ENCODE data around the gene ASB18.

The ASB18 gene

DNA sequence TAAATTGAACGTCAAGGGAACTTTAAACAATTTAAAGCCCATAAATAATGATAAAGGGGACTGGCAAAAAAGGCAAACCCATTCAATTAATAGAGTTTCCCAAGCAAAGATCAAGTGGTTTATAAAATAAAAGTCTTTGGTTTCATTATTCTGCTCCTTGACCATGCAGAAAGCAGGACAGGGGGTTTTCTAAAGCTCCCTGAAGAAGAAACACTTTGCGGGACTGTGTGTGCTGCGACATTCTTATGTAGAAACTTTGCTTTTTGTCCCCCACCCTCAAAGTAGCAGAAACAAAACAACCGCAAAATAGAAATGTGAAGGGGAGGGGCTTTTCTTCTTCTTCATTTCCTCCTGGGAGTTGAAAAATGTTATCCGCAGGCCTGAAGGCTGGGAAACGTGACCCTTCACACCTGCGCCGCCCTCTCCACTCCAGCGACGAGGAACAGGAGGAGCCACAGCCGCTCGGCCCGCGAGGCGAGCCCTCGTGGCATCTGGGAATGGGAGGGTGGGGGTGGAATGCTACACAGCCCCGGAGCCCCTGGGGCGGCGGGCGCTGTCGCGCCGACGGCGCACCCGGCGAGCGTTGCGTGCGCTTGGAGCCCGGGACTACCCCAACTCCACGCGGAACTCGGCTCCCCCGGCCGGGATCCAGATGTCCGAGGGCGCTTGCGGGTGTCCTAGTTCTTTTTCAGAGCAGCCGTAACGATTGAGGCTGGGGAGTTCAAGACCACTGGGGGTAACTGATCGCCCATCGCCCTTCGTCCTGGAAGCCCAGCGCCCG is 91.8 kb downstream of the ASB18 start:
- TF ChIP-seq CTCF (conservative IDR thresholded peaks at IDR 0.05; ENCODE audit: low read depth, low read length), result no peak
- DNase-seq (ENCODE audit: low read depth), result no peak
- no peak overlapping the region for H3K4me3 ChIP-seq (ENCODE audit: low read length)

- no peak for TF ChIP-seq CTCF (conservative IDR thresholded peaks at IDR 0.05; ENCODE audit: low read depth, low read length)
- no peak for DNase-seq (ENCODE audit: low read depth)
Measured at GRCh38 chr2:236171680-236172254, 92.4 kb downstream of the ASB18 start.

DNA sequence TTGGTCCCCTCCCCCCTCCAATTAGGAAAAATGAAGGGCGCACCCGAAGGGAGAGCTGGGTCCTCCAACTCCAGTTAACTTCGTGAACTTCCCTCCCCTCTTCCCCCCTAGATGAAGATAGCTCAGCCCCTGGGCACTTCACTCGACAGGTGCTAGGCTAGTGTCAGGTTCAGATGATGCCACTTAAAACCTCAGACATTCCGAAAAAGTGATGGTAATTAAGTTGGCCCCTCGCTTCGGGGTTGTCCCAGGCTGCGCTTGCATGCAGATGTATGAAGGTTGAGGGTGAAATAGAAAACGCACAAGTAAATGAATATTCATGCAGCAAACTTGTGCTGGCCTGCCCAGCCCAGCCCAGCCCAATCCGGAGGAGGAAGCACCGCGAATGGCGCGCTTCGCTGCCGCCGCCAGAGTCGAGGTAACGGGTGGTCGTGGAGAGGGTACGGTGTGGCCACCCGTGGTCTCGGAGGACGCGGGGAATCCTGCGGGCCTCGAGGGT is 93.0 kb downstream of the ASB18 start:
- TF ChIP-seq CTCF (conservative IDR thresholded peaks at IDR 0.05; ENCODE audit: low read depth, low read length), result no peak
- DNase-seq (ENCODE audit: low read depth), result no peak
- H3K4me3 ChIP-seq (ENCODE audit: low read length), result no peak overlapping the region

More at GRCh38 chr2:236171680-236172254, 92.4 kb downstream of the ASB18 start:
- H3K4me3 ChIP-seq (ENCODE audit: low read length), result no peak overlapping the region

DNA sequence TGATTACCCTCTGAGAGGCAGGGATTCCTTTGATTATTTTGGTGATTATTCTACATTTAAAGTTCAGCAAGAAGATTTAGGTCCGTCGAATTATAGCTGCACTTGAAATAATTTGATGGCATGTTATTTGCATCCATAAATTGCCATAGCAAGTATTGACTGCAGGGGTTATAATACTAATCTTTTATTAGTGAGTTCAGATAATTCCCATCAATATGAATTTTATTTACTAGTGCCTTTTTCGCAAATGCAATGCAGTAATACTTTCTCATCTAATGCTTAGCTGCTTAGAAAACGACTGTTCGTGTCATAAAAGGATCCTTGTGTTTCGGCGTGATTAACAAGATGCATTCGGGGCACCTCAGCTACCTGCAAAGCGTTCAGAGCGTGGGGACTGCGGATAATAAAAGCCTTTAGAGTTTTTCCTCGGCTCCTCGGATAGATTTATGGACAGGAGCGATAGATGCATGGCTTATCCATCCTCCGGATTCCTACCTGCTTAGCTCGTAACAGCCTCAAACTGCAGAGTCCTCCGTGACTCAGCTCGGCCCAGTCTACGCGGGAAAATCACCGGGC is 93.5 kb downstream of the ASB18 start:
- TF ChIP-seq CTCF (conservative IDR thresholded peaks at IDR 0.05; ENCODE audit: low read depth, low read length), result no peak
- H3K4me3 ChIP-seq (ENCODE audit: low read length), result no peak overlapping the region
- DNase-seq (ENCODE audit: low read depth), result no peak

DNA sequence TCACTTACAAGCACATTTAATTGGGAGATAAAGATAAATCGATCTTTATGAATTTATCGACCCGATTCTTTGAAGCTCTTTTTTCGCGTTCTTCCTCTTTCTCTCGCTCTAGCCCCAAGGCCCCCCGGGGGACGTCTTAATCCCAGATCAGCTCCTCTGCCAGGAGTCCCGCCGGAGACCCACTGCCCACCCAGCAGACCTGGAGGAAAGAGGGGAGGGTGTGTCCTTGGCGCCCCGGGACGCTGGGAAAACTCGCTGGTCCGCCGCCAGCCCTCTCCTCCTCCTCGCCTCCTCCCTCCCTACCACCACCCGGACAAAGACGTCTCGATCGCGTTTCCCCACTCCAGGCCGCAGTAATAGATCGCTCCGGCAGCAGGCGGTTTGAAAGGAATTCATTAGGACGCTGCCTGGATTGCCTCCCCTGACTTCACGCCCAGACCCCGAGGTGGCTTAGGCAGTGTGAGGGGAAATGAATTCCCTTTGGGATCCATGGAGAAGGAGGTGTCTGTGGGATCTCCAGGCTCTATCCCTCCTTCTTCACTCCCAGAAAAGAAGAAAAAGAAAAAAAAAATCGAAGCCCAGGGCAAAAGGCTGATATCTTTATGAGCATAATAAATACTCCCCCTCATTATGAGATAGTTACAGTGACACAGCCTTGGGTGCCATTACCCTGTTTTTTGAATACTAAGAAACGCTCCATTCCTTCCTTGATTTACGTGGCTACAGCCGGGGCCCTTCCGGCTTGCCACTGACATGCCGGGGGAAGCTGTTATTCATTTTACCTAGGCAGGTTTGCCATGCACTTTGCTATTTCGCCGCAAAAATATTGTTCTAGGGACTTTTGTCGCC is 94.2 kb downstream of the ASB18 start:
- no peak overlapping the region for H3K4me3 ChIP-seq (ENCODE audit: low read length)
- TF ChIP-seq CTCF (conservative IDR thresholded peaks at IDR 0.05; ENCODE audit: low read depth, low read length), result no peak
- DNase-seq (ENCODE audit: low read depth), result no peak

GRCh38 chr2:236169151-236169721 is 95.0 kb downstream of the ASB18 start:
- no peak overlapping the region for H3K4me3 ChIP-seq (ENCODE audit: low read length)
- no peak for DNase-seq (ENCODE audit: low read depth)
- no peak for TF ChIP-seq CTCF (conservative IDR thresholded peaks at IDR 0.05; ENCODE audit: low read depth, low read length)
